B cell (primary cell): ENCODE measurements around the gene FASLG.

ENCODE experiments used
- CTCF ChIP-seq: fragments of 200-600 bp; IDR thresholded peaks from one replicate; pipeline ENCODE4 v1.8.0; 2022; ENCODE audit warnings: antibody characterized with exemption, mild to moderate bottlenecking
- EZH2 ChIP-seq: IDR thresholded peaks from 2 replicates; pipeline ENCODE4 v1.6.1; 2012; ENCODE audit warnings: borderline replicate concordance, low read depth, mild to moderate bottlenecking, moderate library complexity, low read length; ENCODE audit not compliant: insufficient read depth, poor library complexity, severe bottlenecking

- TF ChIP-seq CTCF (no peak), EZH2 (no peak)
These were observed 31.2 kb upstream of the FASLG start for GRCh38 chr1:172627702-172628101.
